ENCODE measurements around the gene MCHR1.

DNA sequence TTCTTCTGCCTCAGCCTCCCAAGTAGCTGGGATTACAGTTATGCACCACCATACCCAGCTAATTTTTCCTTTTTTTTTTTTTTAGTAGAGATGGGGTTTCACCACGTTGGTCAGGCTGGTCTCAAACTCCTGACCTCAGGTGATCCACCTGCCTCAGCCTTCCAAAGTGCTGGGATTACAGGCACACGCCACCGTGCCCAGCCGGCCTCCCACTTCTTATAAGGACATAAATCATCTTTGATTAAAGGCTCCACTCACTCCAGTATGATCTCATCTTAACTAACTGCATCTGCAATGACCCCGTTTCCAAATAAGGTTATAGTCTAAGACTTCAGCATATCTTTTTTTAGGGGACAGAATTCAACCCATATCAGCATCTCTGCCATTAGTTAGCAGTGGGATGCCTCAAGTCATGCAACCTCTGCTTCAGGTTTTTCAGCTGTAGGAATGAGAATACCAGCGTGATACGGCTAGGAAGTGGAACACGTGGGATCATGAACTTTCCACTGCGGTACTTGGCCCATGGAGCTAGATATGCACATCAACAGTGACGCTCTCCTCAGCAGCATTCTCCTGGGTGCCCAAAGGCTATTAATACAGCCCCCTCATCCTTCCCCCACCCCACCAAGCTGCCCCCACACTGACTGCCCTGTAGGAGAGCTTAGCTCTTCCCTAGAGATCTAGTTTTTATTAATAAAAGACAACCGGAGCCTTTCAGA, 41.4 kb downstream of the MCHR1 start:
- TF ChIP-seq POLR2A (IDR thresholded peaks at IDR 0.05; ENCODE audit: low read depth): no peak
- no peak for TF ChIP-seq EP300 (IDR thresholded peaks at IDR 0.05)

Measured in esophagus muscularis mucosa (tissue), 2 donors.